GM23338 (cell line): Measurements from ENCODE around the gene DLGAP4.

Source experiments
- CREB1 ChIP-seq: fragments of 250-450 bp; sonication (Bioruptor Pico); IDR thresholded peaks from 2 replicates; pipeline ENCODE4 v1.5.0; 2020; ENCODE audit warnings: low read depth, mild to moderate bottlenecking, moderate library complexity
- CTCF ChIP-seq, 2 experiments: fragments of 200-600 bp in 1 of 2; sonication (generic) in 1 of 2; conservative IDR thresholded peaks; 2 replicates each; pipeline versions ENCODE4 v1.5.1 to v1.6.1; 2016 to 2017; ENCODE audit warnings: antibody characterized with exemption in 2 of 2, low read depth in 2 of 2, mild to moderate bottlenecking in 2 of 2, moderate library complexity in 1 of 2
- ETS1 ChIP-seq: IDR thresholded peaks from 2 replicates; pipeline ENCODE4 v1.6.1; 2016; ENCODE audit warnings: antibody characterized with exemption
- EZH2 ChIP-seq: fragments of 200-600 bp; sonication (generic); IDR thresholded peaks from one replicate; pipeline ENCODE4 v1.8.0; 2017; ENCODE audit warnings: antibody characterized with exemption, mild to moderate bottlenecking, low read depth; ENCODE audit not compliant: unreplicated experiment
- EZH2phosphoT487 ChIP-seq: fragments of 200-600 bp; sonication (generic); IDR thresholded peaks from one replicate; pipeline ENCODE4 v1.8.1; 2018; ENCODE audit warnings: antibody characterized with exemption; ENCODE audit not compliant: unreplicated experiment
- NANOG ChIP-seq: IDR thresholded peaks from 2 replicates; pipeline ENCODE4 v1.6.1; 2016; ENCODE audit warnings: antibody characterized with exemption, borderline replicate concordance
- POLR2AphosphoS5 ChIP-seq: IDR thresholded peaks from 2 replicates; pipeline ENCODE4 v1.6.1; 2016; ENCODE audit warnings: antibody characterized with exemption, low read depth
- REST ChIP-seq: IDR thresholded peaks from one replicate; pipeline ENCODE4 v1.6.1; 2018; ENCODE audit warnings: antibody characterized with exemption; ENCODE audit not compliant: unreplicated experiment
- STAT1 ChIP-seq: IDR thresholded peaks from one replicate; pipeline ENCODE4 v1.6.1; 2016; ENCODE audit warnings: antibody characterized with exemption; ENCODE audit not compliant: unreplicated experiment
- ZNF114 ChIP-seq: fragments of 250-450 bp; sonication (Bioruptor Pico); IDR thresholded peaks from 2 replicates; pipeline ENCODE4 v1.5.0; 2020; ENCODE audit warnings: mild to moderate bottlenecking, moderate library complexity
- ZNF331 ChIP-seq: fragments of 250-450 bp; sonication (Bioruptor Pico); IDR thresholded peaks from 2 replicates; pipeline ENCODE4 v1.5.0; 2020; ENCODE audit warnings: low read depth, mild to moderate bottlenecking, moderate library complexity
- TF ChIP-seq, protein P1 (sequence below): fragments of 250-450 bp; sonication (Bioruptor Pico); IDR thresholded peaks from 2 replicates; pipeline ENCODE4 v1.5.0; 2020; ENCODE audit warnings: mild to moderate bottlenecking, moderate library complexity

DNA sequence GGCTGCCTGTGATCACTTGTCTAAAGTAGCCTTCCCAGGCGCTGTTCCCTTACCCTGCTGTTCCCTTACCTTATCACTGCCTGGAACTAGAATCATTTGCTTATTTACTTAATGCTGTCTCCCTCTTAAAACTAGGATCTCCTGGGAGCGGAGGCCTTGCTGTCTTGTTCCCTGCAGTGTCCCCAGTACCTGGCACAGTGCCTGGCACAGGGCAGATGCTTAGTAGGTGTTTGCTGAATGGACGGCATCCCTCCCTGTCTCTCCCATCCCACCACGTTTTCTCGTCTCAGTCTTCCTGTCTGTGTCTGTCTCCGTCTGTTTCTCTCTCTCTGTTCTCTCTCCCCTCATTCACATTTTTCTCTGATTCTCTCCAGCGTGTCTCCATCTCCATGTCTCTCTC lies 135.3 kb downstream of the DLGAP4 start:
- TF ChIP-seq EZH2phosphoT487 (no peak), CTCF (conservative IDR thresholded peaks at IDR 0.05; ENCODE audit: low read depth in 2 of 2) (no peak), CREB1 (CRISPR knock-in tag) (no peak), REST (no peak), EZH2 (no peak), POLR2AphosphoS5 (no peak), ETS1 (no peak), ZNF331 (CRISPR knock-in tag) (no peak), ZNF114 (CRISPR knock-in tag) (no peak), STAT1 (no peak), NANOG (no peak)
- TF ChIP-seq, protein P1, sequence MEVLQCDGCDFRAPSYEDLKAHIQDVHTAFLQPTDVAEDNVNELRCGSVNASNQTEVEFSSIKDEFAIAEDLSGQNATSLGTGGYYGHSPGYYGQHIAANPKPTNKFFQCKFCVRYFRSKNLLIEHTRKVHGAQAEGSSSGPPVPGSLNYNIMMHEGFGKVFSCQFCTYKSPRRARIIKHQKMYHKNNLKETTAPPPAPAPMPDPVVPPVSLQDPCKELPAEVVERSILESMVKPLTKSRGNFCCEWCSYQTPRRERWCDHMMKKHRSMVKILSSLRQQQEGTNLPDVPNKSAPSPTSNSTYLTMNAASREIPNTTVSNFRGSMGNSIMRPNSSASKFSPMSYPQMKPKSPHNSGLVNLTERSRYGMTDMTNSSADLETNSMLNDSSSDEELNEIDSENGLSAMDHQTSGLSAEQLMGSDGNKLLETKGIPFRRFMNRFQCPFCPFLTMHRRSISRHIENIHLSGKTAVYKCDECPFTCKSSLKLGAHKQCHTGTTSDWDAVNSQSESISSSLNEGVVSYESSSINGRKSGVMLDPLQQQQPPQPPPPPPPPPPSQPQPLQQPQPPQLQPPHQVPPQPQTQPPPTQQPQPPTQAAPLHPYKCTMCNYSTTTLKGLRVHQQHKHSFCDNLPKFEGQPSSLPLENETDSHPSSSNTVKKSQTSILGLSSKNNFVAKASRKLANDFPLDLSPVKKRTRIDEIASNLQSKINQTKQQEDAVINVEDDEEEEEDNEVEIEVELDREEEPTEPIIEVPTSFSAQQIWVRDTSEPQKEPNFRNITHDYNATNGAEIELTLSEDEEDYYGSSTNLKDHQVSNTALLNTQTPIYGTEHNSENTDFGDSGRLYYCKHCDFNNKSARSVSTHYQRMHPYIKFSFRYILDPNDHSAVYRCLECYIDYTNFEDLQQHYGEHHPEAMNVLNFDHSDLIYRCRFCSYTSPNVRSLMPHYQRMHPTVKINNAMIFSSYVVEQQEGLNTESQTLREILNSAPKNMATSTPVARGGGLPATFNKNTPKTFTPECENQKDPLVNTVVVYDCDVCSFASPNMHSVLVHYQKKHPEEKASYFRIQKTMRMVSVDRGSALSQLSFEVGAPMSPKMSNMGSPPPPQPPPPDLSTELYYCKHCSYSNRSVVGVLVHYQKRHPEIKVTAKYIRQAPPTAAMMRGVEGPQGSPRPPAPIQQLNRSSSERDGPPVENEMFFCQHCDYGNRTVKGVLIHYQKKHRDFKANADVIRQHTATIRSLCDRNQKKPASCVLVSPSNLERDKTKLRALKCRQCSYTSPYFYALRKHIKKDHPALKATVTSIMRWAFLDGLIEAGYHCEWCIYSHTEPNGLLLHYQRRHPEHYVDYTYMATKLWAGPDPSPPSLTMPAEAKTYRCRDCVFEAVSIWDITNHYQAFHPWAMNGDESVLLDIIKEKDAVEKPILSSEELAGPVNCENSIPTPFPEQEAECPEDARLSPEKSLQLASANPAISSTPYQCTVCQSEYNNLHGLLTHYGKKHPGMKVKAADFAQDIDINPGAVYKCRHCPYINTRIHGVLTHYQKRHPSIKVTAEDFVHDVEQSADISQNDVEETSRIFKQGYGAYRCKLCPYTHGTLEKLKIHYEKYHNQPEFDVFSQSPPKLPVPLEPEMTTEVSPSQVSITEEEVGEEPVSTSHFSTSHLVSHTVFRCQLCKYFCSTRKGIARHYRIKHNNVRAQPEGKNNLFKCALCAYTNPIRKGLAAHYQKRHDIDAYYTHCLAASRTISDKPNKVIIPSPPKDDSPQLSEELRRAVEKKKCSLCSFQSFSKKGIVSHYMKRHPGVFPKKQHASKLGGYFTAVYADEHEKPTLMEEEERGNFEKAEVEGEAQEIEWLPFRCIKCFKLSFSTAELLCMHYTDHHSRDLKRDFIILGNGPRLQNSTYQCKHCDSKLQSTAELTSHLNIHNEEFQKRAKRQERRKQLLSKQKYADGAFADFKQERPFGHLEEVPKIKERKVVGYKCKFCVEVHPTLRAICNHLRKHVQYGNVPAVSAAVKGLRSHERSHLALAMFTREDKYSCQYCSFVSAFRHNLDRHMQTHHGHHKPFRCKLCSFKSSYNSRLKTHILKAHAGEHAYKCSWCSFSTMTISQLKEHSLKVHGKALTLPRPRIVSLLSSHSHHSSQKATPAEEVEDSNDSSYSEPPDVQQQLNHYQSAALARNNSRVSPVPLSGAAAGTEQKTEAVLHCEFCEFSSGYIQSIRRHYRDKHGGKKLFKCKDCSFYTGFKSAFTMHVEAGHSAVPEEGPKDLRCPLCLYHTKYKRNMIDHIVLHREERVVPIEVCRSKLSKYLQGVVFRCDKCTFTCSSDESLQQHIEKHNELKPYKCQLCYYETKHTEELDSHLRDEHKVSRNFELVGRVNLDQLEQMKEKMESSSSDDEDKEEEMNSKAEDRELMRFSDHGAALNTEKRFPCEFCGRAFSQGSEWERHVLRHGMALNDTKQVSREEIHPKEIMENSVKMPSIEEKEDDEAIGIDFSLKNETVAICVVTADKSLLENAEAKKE (CRISPR knock-in tag), result no peak
